Mesenteric fat pad (tissue), 1 donor: Measurements from ENCODE around the gene NCKAP5. TPM values are rescaled to one million over a fixed set of nuclear protein-coding genes. Genes with fewer than 3 reads are reported as not detected.
"Not testable (repeated sequence)": the region's sequence is repeated elsewhere in the genome, so short reads cannot be mapped to it uniquely, and the experiment has no call there.

Source experiments
- DNase-seq: peaks from one replicate; pipeline ENCODE4 v3.0.0-alpha.2; 2020; ENCODE audit warnings: low spot score
- total RNA-seq: library from RNA; stranded (reverse); fragmentation: NEBNext Ultra II Directional; extraction: Animal tissue kit (Norgen Biotek cat#: 25700); gene quantifications from one replicate; pipeline ENCODE4 v1.2.1, GENCODE V29; 2021
- donor health status: DM: yes; HTN: yes; CAD: no.

Gene NCKAP5
- total RNA-seq, 1 donor from 2014 or later, result 1.7 TPM

DNA sequence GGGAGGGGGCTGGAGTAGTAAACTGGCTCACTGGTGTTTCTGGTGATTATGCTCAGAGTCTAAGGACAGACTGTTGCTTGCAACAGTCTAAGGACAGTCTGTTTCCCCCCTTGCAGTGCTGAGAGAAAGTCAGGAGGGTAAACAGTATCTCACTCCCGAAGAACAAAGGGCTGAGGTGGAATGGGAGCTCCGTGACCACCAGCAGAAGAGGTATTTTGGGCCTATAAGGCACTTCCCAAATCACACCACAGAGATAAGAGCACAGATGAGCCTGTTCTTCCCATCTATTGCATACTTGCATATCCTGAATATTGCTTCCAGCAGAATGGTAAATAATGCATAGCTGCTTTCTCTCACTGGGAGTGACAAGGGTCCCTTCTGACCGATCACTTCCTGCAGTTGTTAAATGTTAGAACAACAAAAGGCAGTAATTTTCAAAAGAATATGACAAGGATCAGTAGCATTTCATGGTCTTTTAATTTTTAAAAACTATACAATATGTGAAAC is 737.9 kb downstream of the NCKAP5 start:
- DNase-seq, result no peak

DNA sequence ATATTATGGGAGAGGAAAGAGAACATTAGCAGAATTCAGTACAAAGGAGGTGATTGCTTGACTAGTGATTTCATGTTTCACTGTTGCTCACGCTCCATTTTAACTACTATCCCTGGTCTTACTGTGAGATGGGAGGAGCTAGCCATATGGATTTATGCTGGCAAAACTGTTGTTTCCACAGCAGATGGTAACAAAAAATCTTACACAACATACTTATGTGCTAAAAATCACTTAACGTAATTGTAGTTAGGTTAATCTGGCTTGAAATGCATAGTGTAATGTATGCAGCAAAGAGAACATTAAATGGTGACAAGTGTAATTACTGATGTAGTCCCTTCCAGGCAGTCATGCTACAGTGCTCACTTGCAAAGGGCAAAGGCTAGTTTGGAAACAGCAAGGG is 742.7 kb downstream of the NCKAP5 start:
- no peak for DNase-seq

DNA sequence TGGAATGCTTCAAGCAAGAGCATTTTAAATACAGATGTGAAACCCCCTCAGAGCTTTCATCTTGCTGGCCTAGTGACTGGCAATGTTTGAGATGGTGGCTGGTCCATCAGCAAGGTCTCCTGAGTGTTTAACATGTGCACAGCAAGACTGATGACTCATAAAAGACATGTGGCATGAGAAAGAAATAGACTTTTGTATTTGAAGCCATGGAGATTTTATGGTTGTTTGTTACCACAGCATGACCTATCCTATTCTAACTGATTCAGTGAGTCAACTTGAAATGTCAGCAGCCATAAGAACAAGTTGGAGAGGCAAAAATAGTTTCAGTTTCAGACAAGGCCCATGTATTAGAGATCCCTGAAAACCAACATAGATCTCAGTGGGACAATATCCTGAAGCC is 743.5 kb downstream of the NCKAP5 start:
- DNase-seq, result no peak

DNA sequence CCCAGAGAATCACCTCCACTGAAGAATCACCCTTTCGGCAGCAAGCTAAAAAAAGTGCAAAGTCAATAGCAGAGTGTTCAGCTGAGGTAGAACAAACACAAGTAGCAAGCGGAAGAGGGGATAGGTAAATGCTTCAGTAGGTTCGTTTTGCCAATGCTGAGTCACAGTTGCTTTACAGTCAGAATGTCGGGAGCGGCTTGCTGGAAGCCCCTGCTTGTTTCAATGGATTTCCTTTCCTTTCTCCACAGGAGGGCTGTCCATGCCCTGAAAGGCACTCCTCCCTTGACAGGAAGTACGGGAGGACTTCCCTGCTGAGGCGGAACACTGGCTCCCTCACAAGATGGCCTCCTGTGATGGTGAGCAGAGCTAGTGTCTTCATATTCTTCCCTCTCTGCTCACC is 752.0 kb downstream of the NCKAP5 start:
- no peak for DNase-seq

DNA sequence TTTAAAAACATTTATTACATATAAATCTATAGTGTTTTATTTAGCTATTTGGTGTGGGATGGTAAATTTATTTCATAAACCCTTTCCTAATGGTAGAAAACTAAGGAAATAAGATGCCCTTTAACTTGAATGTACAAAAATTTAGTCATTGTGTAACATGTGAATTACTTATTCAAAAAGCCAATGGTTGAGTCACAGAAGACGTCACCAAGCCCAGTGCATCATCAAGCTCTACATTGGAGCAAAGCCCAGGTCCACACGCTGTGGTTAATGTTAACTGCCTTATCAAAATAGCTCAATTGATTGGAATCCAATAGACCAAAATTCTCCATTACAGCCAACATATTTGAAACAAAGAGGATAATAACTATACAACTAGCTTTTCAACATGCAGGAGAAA is 752.7 kb downstream of the NCKAP5 start:
- no peak for DNase-seq

DNA sequence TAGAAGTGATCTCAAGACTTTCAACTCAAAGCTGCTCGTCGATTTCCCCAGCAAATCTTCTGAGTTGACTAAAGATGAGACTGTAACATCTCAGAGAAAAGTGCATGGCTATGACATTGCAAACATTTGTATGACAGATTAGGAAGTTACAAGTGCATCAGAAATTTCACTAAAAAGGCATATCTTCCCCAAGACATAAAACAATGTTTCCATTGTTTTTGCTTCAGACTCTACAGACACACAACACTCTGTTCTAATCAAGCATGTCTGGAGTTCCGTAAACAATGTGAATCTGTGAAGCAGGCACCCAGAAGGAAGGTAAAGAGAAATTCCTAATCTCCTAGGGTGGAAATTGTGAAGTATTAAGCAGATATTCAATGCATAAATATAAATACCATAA is 753.6 kb downstream of the NCKAP5 start:
- no peak for DNase-seq

DNA sequence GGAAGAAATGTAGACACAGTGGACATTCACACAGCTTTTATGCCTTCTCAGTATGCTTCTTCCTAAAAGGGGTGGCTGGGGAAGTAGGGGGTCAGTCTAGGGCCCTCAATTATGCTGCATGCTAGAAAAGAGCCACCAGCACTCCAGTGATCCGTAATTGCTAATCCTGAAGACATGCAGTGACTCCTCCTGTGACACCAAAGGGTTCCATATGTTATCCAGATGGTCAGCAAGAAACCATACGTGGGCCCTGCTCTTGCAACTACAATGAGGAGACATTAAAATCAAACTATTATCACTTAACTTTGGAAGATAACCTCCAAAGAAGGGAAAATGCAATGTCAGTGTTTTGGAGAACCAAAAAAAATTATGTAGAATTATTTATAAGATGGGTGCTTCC is 754.8 kb downstream of the NCKAP5 start:
- no peak for DNase-seq

DNA sequence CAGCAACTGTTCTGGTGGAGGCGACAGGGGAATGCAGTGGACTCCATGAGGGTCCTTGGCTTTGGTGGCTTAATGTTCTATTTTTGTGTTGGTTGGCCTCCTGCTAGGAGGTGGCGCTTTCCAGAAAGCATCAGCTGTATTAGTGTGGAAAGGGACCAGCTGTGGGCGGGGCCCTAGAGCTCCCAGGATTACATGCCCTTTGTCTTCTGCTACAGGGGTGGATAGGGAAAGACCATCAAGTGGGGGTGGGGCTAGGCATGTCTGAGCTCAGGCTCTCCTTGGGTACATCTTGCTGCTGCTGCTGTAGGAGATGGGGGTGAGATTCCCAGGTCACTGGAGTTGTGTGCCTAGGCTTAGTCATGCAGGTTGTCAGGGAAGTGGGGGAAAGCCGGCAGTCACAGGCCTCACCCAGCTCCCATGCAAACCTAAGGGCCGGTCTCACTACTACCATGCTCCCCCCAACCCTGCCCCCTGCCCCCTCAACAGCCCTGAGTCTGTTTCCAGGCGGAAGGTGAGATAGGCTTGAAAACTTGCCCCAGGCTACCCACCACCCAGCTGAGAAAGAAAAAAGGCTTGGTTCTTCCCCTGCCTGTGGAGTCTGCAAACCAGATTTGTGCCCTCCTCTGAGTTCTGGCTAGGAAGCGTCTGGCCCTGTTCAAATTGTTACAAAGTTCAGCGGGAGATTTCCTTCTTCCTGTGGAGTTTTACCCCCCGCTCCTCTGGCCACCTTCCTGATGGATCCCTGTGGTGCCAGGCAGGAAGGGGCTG is 756.9 kb downstream of the NCKAP5 start:
- DNase-seq, result no peak

DNA sequence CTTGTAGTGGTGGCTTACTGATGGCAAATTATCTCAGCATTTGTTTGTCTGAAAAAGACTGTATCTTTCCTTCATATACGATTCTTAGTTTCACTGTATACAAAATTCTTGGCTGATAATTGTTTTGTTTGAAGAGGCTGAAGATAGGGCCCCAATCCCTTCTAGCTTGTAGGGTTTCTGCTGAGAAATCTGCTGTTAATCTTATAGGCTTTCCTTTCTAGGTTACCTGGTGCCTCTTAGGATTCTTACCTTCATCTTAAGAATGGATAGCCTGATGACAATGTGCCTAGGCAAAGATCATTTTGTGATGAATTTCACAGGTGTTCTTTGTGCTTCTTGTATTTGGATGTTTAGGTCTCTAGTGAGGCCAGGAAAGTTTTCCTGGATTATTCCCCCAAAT is 758.3 kb downstream of the NCKAP5 start:
- DNase-seq, result not testable (repeated sequence)

DNA sequence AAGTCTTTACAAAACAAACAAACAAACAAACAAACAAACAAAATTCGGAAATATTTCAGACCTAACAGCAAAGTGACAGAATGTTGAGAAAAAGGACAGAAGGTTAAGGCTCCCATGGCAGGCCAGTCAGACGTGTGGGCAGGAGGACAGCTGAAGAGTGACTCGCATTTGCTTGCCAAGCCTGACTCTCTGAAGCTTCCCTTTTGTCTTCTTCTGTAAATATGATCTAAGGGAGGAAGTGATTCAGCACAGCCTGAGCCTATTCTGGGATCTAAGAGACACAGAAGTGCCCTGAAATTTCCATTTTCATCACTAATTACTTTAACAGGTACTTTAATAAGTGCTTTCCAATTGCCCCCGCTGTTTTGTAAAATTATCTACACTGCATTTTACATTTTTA is 764.2 kb downstream of the NCKAP5 start:
- no peak for DNase-seq

DNA sequence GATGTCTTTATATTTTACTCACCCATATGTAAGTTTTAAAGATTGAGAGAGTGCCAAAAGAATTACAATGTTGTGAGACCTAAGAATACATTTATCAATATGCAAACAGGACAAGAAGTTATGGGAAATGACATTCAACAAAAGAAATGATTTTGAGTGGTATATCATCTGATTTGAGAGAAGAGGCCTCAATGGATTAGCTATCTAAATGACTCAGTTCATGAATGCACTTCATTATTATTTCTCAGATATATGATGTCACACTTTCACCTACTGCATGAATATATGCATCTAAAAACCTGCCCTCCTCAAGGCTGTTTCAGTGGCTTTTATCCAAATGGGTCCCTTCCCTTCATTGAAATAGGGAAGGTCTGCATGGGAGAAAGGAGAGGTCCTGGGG is 769.9 kb downstream of the NCKAP5 start:
- no peak for DNase-seq

DNA sequence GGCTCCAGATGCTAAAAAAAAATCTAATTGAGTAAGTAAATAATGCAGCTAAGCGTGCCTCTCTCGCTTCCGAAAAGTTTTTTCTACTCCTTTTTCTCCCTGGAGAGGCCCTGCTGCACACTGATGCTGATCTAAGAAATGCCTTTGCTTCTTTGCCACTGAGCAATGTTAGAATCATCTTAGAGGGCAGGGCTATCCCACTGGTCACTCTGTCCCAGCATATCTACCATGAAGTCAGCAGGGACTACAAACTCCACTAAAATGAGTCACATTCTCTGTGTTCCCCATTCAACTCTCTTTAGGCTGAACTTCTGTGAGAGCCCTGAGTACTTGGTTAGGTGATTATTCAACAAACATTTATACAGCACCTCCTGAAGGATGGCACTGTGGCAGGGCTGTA is 770.7 kb downstream of the NCKAP5 start:
- DNase-seq, result no peak

DNA sequence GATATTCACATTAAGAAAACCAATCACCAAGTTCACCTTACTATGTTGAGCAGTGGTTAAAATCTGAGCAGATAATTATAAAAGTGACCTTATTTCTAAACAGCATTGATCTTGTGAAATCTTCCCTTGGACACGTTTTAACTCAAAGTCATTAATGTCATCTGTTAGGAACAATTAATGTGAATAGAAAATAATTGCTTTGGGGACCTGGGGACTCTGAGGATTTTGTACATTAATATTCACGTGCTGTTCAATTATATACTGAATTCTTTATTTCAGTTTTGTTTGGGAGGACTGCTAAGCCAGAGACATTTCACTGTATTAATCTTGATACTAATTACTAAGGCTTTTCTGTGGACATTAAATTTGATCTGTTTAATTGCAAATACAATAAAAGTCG is 771.2 kb downstream of the NCKAP5 start:
- no peak for DNase-seq

DNA sequence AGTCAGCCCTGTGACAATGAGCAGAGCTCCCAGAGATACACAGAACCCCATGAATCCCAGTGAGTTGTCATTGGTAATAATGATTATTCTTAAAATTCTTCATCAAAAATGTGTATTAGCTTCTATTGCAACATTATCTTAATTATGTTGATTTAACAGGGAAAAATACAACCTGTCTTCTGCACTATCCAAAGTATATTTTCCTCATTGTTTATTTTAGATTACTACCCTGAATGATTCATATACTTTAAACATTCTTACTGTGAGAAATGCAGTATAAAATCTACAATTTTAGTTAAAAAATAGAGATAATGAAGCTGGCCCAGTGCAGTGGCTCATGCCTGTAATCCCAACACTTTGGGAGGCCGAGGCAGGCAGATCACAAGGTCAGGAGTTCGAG is 773.0 kb downstream of the NCKAP5 start:
- DNase-seq, result no peak

DNA sequence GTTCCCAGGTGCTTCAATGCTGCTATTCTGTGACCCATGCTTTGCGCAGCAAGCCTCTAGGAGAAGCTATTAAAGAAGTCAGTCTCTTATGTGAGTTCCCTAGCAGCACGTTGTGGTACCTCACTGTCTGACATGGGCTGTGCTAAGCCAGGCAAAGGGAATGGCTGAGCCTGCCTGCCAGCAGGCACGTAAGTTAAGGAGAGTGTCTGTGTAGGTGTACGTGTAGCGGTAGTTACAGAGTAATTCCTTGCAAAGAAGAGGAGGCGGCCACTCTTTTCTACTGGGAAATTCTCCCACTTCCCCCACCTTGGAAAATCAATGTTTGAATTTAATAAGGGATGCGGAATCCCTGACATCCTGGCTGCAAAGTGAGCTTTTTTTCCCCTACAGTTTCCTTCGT is 774.7 kb downstream of the NCKAP5 start:
- no peak for DNase-seq

DNA sequence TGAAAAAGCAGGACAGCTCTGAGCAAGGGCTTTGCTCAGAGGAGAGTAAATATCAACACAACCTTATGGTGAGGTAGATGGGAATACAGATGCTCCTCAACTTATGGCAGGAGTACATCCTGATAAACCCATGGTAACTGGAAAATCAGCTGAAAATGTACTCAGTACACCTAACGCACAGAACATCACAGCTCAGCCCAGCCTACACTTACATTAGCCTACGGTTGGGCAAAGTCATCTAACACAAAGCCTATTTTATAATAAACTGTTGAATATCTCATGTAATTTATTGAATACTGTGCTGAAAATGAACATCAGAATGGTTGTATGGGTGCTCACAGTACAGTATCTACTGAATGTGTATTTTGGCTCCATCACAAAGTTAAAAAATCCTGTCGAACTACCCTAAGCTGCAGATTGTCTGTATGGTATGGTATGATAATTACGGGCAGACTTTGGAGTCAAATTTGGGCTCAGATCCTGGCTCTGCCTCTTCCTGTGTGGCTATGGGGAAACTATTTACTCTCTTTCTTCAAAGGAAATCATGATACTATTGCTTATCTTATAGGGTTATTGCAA is 778.0 kb downstream of the NCKAP5 start:
- no peak for DNase-seq

DNA sequence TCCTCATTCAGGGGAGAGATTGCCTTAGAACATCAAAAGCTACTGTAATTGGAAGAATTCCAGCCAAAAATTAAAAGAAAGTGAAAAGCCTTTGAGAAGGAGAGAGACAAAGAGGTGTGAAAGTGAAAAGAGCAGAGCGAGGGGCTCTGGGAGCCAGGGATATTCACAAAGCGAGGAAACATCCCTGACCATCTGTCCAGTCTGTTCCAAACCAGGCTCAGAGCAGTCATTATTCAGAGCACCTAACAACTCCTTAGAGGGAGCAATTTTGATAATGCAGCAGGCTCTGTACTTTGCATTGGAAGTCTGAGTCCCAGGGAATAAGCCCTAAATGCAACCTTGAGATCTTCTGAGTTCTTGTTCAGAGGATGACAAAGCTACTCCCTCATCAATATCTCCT is 779.2 kb downstream of the NCKAP5 start:
- DNase-seq, result no peak

DNA sequence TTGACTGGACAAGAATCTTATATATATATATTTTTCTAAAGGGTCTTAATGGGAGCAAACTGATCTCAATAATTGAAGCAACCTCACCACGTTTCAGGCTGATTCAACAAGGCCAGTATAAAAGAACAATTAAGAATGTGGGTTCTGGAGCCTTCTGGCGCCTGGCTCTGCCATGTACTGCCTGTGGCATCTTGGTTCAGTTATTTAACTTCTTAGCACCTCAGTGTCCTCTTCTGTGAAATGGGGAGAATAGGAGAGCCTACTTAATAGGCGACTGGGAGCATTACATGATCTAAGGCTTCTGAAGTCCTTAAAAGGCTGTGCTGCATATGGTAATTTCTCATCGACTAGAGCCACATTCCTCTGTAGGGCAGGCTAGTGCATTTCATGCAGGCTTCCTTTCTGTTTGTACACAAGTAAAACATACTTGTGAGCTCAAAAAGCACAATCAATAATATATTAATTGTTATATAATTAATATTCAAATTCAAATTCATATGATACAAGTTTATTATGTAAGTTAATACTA is 779.9 kb downstream of the NCKAP5 start:
- DNase-seq, result no peak

DNA sequence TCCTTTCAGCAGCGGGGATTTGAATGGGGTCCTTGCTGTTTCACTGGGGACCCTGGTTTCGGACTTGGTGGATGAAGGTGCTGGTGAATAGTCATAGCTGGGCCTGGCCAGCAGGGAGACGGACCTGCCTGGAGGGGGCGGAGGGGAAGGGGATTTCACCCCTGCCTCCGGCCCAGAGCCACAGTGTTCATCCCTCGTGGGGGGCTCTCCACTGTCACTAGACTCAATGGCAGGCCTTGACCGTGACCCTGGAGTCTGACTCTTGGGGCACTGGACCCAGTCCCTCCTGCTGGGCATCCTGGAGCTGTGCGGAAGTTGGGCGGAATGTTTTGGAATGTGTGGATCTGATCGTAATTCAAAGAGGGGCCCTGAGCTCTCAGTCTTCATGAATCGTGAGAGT is 784.4 kb downstream of the NCKAP5 start:
- DNase-seq, result no peak

DNA sequence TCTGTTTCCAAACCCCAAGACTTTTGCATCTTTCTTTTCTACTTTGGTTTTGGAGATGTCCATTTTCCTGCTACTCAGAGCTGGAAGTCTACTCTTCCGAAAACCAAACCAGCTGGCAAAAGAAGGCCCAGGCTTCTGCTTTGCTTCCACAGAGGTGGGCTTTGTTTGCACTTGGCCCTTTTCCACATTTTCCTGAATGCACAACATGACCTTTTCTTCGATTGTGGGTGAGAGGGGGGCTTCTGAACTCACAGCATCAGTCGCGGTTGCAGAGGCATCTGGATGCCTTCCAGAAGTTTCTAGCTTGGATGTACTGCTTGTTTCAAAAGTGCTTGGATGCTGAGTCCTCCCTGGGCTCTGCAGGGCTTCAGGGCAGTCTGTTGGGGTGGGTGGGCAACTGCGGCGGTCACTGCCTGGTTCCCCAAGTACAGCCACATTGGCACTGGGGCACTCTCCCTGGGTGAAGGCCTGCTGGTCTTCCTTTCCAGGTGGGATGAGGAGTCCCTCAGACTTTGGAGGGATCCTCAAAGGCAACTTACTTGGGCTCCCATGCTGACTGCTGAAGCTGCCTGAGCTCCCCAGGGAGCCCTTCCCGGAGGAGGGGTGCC is 786.0 kb downstream of the NCKAP5 start:
- no peak for DNase-seq

DNA sequence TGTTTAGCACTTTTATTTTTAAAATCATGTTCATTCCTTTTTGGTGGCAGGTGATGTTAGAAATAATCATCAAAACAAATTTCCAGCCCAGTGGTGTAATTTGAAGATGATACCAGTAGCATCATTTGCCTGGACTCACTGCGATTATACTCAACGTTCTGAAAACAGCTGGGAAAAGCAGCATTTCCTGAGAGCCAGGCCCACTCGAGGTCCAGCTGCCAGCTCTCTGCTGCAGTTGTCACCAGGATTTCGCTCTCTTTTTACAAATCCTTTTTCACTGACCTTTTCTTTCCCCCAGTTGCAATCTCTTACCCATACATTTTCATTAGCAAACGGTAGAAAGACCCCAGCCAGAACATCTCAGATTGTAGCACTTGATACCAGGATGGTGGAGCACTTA is 787.6 kb downstream of the NCKAP5 start:
- DNase-seq, result no peak

DNA sequence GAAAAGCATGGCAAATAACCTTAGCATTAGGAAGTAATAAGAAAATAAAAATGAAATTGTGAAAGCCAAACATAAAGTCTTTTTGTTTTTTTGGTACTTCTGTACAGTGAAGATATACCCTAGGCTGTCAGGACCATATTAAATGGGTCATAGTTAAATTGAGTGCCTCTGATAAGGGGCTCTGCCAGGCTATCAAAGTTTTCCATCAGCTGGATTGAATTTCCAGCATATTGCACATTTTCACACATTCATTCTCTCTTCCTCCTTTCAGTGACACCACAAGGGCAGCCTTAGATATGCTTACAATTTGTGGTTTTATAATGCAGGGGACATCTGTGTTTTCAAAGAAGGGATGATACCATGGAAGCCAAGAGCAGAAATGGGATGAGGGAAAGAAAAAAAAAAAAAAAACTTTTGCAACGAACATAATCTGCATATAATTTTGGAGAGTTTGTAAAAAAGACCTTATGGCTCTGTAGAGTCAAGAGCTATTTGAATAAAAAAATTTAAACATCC is 789.0 kb downstream of the NCKAP5 start:
- DNase-seq, result no peak
